Activated CD8-positive, alpha-beta memory T cell treated with anti-CD3 and anti-CD28 coated beads for 1 hour (primary cell): Measurements from ENCODE around the gene PLCH2.

Source experiments
- DNase-seq, 2 donors: peaks; one replicate each; pipeline ENCODE4 v3.0.0-alpha.2; 2020; ENCODE audit warnings: low read depth in 1 of 2; ENCODE audit errors: extremely low read depth in 1 of 2

The PLCH2 gene

DNA sequence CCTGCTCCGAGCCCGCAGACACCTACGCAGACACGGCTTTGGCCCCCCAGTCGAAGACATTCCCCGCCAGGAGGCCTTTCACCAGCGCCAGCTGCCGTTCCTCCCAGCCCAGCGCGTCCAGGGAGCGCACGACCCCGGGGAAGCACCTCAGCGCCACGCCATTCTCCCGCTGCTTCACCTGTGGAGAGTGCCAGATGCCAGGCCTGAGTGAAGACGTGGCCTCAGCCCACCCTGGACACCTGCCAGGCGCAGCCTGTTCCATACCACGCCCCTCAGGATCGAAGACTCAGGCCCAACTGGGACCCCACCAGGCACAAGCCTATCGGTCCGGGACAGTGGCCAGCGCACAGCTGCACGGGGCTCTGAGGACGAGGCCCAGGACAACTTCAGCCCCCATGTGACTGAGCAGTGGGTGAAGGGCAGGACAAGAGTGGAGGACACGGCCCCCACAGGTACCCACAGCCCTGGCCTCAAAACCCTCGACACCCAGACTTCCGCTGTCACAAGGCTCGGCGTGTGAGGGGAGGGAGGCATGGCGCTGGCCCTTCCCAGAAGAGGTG lies 36.9 kb downstream of the PLCH2 start:
- no peak for DNase-seq

DNA sequence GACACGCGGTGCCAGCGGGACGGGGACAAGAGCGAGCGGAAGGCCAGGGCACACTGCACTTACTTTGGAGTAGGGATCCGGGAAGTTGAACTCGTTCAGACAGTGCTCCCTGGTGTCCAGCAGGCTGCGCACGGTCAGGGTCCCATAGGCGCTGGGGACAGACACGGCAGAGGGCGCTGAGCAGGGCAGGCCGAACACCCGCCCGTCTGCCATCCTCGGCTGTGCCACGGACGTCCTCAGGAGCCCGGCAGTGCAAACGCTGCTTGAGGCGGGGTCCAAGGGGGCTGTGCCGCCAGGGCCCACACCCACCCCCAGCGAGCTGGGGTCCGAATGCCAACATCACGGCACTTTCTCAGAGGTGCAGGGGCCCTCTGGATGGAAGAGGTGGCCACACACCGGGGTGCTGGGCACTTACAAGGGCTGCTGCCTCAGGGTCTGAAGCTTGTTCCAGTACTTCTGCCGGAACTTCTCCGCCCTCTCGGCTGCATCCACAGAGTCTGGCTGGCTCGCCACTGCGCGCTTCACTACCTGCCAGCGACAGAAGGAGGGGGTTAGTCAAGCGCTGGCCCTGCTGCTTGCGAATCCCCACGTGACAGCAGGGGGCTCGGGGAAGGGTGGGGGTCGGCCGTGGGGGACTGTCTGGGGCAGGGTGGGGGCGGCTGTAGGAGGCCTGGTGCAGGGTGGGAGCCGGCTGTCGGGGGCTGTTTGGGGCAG lies 38.0 kb downstream of the PLCH2 start:
- no peak for DNase-seq

DNA sequence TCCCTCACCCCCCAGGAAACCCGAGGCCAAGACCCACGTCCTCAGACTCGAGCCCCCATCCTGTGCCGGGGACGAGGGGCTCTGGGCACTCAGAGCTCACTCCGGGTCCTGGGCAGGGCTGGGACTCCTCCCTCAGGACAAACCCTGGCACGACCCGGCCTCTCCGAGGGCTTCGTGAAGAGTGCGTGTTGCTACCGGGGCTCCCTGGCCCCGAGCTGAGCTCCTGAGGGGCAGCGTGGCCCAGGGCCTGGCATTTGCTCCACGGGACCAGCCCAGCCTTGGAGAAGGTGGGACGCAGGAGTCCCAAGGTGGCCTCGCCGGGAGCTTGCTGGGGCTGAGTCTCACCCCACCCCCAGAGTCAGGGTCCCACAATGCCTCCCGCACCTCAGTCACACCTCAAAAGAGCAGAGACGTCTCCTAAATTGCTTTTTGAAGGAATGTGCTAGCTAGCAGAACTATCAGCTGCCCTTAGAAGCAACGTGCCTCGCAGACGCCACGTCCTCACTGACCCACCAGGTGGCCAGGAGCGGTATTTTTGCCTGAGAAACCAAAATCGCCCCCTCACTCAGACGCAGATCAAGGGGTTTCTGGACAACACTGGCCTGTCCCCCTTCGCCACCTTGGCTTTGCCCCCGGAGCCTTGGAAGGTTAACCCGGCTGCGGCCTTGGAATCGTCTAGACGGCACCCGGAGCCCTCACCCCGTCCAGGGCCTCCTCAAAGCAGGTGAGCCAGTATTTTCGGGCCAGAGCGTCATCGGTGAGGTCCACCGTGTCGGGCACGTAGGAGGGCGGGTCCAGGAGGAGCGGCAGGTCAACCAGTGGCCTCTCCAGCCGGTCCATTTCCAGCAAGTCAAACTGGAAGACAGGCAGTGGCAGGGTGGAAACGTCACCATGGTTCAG lies 39.0 kb downstream of the PLCH2 start:
- DNase-seq: no peak

DNA sequence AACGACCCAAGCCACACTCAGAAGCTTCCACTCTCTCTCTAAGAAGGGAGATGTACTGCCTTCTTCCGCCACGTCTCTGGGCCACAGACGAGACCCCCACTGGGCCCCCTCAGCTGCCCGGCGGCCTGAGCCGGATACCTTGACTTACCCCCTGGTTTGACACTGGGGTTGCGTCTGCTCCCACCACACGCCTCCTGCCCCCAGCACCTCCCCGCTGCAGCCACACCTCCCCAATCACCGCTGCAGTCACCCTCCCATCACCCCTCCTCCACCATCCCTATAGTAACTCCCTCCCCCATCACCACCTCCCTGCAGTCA lies 39.6 kb downstream of the PLCH2 start:
- no peak for DNase-seq

DNA sequence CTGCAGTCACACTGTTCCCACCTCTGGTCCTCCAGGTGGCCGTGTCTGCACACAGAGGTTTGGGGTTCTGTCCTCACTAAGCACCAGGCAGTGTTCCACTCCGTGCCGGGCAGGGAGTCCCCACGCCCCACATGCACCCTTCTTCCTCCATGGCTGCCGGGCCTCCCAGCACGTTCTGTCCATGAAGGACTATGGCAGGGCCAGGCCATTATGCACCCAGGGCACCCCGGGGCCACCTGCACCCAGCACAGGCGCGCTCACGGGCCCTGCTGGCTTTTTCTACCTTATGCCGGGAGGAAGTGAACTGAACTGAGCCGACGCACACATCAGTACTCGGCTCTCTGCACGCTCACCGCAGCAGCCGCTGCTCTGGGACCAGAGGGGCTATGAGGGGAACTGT lies 40.0 kb downstream of the PLCH2 start:
- DNase-seq: no peak

DNA sequence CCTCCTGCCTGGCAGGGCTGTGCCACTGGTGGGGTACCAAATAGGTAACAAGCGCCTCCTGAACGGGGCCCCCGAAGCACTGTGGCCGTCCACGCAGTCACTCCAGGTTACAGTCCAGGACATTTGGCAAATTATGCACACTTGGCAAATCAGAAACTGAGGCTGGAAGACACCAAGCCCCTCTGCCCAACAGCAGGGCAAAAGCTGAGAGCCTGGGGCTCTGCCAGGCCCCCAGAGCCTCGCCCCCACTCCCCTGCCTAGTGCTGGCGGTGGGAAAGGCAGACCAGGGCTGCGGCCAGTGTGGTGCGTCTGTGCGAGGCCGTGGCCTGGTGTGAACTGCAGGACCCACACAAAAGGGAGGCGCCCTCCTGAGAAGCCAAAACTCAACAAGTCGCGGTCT lies 40.9 kb downstream of the PLCH2 start:
- no peak for DNase-seq

DNA sequence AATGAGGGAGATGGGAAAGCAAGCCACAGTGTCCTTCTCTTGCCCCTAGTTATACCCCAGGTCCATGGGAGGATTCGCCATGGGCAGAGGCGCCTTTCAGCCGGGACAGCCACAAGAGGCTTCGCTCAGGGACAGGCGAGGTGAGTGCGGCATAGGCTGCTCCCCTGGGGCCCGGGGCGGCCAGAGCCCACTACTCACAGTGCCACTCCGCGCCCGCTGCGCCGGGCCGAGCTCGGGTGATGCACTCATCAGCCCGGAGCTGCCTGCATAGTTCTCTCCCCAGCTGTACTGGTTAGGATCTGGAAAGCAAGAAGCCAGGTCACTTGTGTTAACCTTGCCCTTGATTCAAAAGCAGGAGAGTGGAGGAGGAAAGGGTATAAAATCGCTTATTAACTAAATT lies 41.9 kb downstream of the PLCH2 start:
- DNase-seq: no peak

DNA sequence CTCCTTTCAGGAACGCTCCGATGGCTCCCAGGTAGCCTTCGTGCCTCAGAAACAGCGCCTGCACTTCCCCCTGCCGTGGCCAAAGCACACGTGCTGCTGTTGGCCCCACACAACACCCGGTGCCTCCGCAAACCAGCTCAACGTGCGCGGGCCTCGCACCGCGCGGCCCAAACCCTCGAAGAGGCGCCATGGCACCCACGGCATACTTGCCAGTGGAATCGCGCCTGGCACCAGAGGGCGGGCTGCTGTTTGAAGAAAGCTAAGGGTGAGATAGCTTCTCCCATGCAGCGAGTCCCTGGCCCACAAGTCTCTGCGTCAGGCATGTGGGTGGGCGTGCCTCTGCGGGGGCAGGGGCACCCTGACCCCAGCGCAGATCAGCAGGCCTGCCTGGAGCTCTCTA lies 42.4 kb downstream of the PLCH2 start:
- DNase-seq: no peak

DNA sequence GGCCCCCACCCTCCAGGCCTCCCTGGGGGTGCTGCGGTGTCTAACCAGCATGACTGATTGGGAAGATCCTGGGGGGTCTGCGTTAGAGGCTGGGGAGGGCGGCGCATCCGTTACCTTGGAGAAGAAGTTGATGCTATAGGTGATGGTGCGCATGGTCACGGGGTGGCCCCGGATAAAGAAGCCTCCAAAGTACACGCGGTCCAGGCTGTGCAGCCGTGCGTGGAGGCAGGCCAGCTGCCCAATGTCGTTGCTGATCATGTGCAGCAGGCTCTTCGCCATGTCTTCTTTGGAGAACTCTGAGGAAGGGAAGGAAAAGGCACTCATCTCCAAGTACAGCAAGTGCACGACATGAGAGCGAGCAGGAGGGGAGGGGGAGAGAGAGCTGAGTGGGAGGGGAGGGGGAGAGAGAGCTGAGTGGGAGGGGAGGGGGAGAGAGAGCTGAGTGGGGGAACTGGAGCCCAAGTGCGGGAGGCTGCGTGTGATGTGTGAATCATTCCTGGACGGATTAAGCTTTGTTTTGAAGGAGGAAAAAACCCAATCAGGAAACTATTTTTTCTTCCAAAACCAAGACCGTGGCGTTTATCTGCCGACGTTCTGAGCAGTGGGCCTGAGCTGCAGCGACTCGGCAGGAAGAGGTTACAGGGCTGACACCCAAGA lies 43.1 kb downstream of the PLCH2 start:
- DNase-seq: no peak

DNA sequence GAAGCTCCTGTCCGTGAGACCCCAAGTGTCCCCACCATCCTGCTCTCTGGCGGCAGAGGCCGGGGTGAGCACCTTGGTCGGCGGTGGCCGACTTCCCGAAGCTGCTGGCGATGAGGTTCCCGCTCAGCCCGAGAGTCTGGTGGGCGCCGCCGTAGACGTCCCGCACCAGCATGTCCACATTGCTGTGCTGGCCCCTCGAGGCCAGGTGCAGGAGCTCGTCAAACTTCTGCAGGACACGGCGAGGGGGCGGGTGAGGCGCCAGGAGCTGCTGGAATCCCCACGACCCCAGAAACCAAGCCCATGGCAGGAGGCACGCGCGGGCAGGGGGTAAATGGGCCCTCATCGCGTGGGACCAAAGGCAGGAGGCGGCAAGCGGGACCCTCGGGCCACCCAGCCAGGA lies 43.6 kb downstream of the PLCH2 start:
- DNase-seq: no peak

DNA sequence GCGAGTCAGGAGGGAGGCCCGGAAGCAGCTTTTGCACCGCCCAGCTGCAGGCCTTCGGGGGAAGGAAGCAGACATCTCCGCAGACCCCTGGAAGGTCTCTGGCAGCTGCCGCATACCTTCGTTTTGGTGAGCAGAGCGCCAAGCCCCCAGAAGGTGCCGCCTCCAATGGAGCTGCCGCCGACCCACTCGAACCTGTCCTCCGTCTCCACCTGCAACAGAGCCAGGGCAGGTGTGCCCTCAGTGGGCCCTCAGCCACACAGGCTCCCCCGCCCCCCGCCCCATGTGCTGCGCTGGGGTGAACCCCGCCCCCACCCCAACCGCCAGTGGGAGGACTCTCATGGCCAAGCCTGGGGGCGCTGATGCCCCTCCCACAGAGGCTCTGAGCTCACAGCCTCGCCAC lies 44.1 kb downstream of the PLCH2 start:
- no peak for DNase-seq

DNA sequence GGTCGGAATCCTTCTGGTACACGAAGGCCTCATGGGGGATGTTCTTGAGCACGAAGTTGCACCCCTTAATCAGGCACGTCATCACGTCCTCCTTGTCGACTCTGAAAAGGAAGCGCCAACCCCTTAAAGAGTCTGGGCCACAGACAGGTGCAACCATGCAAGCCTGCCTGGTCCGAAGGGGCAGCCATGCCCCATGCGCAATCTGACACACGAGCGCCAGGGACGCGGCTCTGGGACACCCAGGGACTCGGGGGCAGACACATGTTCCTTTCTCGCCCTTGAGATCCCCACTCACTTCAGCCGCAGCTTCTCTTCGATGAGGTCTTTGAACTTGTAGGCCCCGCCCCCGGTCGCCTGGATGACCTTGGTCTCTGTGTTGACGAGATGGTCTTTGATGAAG lies 44.7 kb downstream of the PLCH2 start:
- DNase-seq: no peak

DNA sequence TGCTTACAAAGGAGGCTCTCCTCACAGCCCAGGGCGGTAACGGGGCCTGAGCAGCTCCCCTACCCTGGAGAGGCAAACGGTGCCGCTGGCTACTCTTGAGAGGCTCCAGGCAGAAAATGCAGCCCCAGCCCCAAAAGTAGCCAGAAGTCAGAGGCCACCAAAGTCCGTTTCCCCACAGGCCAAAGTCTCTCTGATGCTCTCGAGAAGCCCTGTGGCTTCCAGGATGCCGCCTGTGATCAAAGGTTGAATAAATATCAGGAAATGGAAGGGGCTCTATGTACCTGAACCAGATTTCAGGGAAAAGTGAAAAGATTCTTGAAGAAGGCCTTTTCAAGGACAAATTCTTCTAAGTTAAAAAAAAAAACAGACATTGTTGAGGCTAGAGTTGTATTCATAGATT lies 46.1 kb downstream of the PLCH2 start:
- DNase-seq: no peak

DNA sequence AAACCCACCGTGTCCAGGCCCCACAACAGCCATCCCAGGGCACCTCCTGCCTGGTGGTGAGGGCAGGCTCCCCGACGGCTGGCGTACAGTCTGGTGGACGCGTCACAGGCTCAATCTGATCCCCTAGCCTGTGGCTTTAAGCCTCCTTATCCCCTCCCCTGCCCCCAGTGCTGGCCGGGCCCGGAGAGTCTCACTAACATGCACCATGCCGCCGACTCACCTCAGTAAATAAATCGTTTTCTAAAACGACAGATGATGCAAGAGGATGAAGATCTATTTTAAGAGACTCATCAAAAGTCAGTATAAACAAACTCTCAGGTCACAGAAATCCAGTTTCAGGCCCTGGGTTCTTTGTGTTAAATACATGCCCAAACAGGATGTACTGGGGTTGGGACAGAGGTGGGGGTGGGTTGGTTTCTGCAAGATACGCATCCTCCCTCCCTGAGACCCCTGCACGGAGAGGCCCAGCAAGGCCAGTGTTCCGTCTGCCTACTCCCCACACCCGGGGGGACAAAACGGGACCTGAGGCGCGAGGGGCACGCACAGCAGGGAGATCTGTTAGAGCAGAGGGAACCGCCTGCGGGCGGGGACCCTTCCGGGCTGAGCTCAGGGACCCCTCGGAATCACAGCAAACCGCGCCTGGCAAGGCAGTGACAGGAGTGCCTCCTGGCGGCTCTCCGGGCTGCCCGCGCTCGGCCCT lies 47.3 kb downstream of the PLCH2 start:
- DNase-seq: no peak

DNA sequence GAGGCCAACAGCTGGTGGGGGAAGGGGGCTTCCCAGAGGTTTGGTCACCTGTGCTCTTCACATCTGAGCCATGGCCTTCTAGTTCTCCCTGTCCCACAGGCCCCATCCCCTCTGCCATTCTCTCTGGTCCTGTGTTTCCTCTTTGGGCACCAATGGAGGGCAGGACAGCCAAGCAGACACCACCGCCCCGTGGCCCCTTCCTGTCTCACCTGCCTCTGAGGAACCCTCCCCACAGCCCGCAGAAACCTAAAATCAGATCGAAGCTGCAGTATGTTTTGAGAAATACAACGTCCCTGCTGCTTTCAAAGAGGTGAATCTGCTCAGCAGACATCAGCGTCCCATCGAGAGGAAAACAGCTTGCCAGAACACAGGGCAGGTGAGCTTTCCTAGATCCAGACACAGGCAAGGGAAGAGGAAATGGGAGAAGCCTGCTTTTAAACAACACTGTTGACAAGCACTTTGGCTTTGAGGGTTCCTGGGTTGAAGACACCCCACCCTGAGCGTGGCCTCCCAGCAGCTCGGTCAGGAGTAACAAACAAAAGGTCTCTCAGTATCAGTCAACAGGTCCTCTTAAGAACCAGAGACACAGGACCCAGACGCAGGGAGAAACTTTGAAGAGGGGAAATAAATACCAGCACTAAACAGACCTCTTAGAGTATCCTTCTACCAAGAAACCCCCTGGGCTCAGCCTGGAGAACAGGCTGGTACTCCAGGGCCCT lies 48.0 kb downstream of the PLCH2 start:
- no peak for DNase-seq

DNA sequence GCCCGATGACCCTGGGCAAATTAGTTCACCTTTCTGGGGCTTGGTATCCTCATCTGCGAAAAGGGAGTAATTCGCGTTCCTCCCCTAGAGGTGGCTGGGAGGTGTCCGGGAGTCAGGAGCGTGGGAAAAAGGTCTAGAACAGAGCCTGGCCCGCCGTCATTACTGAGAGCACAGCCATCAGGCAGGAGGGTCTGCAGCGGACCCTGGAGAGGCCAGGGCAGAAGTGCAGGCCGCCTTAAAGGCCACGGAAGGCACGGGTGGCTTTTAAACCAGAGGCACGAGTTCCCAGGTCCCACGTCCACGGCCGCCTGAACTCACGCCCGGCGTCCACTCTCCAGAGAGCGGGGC lies 49.5 kb downstream of the PLCH2 start:
- no peak for DNase-seq

DNA sequence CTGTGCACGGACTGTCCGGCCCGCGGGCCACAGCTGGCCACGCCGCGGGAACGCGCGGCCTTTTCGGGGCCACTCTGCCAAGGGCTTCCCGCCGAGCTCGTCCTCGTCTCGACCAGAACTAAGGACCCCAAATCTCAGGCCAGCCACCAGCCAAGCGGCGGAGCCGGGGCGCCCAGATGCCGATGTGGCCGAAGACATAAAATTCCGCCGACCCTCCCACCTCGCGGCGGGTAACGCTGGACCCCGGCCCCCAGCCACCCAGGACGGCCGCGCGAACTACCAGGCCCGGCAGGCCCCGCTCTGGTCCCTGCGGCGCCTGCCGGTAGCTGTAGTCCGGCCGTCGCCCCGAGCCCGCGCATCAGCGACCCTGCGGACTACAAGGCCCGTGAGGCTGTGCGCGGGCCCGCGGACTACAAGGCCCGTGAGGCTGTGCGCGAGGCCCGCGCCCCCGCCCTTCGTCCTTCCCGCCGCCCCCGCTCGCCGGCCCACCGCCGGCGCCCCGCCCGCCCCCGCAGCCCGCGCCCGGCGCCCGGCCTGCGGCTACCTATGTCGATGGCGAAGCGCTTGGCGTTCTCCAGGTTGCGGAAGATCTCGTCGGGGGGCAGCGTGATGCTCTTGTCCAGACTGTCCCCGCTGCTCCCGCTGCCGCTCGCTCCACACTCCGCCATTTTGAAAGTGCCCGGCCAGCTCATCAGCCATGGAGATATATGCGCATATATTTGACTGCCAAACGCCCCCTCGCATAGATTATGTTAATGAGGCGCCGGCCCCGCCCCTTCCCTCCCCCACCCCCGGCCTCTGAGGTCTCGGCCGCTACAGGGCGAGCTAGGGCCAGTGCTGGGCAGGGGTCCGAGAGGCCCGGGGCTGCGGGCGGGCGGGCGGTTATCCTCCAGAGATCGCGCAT lies 50.1 kb downstream of the PLCH2 start, which contains the start of gene PANK4:
TSS of gene PANK4 (minus strand) at position 677 of the 904 bp plus-strand sequence. CDS start at position 668, 9 bp downstream.
- peak; percentile 53 to 85 for DNase-seq

DNA sequence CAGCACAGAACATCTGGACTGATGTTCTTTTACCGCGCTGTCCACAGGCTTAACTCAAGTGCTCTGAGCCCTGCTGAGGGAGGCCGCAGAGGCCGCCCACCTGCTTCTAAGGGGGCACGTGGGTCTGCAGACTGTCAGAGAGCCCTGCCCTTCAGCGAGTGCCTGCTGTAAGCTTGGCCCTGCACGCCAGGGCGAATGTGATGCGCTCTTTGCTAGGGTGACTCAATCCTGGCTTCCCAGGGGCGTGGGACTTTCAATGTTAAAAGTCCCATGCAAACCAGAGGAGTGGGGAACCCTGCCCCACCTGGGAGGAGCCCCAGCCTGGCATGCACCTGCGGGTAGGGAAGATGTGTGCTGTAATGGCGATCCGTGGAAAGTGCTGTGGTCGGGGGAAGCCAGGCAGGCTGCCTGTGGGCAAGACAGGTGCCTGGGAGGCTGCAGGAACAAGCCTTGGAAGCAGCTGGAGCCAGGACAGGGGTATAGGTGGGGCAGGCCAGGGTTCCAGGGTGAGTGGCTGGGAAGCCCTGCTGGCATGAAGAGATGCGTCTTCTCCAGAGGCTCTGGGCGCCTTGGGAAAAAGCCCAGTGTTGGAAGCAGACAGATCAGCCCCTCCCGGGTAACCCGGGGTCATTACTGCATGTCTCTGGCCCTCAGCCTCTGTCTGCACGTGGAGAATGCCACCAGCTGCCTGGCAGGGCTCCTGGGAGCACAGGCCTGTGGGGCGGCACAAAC lies 50.9 kb downstream of the PLCH2 start:
- no peak for DNase-seq

DNA sequence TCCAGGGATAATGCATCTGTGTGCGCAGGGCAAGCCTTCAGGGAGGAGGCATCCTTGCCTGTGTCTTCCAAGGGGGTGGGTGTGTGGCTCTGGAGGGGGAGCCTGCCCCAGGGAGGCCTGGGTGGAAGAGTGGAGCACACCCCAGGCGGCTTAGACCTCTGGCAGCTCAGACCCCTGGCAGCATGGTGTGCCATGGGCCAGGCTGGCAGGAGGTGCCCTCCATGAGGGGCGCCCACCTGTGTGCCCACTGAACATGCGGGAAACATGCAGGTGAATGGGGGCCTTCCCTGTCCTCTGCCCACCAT lies 51.4 kb downstream of the PLCH2 start:
- DNase-seq: no peak
